Activated CD8-positive, alpha-beta memory T cell treated with anti-CD3 and anti-CD28 coated beads, Interleukin-2, amount 50 U/mL, for 4 hours (primary cell): ENCODE data around the gene CIITA.

ENCODE experiments used
- DNase-seq: peaks from one replicate; pipeline ENCODE4 v3.0.0-alpha.2; 2020

CIITA gene

DNA sequence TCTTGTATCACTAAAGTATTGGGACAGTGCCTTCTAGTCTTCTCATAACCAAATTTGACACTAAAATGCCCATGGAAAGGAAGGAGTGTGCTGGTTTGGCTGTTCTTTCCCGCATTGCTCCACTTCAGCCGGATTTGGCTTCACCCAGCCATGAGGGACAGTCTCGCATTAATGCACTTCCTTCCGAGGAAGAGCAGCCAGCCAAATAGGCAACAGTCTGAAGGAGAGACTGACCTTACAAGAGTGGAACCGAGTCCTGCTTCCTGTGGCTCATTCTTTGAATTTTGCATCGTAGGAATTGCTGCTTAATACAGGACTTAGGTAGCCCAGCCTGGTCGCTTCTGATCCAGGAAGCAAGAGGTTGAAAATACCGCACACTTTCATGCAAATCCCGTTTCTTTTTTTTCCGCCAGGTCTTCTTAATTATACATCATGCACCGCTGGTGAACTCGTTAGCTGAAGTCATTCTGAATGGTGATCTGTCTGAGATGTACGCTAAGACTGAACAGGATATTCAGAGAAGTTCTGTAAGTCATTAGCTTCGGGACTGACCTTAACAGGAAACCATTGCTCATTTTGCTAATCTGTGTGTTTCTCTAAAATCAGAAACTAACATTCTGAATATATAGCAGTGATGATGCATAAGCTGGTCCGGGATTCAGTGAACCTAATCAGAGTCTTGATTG lies 105.6 kb downstream of the CIITA start:
- DNase-seq, result no peak

DNA sequence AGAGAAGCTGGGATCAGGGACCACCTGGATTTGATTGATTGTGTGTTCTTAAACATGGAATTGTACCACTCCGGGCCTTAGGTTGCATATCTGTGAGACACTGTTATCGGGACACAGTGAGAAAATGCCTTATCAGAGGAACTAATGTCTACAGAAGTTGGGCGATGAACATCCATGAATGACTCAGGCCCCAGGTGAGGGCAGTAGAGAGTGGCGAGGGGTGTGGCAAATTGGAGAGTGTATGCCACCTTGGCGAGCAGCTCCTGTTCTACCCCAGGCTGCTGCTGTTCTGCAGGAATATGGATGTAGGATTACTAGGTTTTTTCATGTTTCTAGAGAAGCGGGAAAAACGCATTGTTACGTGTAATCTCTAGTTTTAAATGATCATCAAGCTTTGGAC lies 106.2 kb downstream of the CIITA start:
- DNase-seq, result no peak

DNA sequence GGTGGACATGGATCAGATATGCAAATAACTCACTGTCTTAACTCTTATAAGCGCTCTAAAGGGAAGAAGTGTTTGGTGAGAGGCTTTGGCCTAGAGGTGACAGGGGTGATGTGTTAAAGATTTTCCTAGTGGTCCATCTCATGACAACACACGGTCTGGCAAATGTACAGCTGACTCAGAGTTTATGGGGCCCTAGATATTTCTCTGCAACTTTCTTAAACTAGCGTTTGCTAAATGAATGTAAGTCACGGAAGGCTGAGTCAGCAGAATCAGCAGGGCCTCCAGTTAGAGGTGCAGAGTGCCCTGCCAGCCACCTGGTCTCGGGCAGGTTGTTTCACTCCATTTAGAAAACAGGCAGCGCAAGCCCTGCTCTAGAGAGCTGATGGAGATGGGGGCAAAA lies 107.5 kb downstream of the CIITA start:
- no peak for DNase-seq
